GM18520 (cell line): Measurements from ENCODE around the gene PCID2.

Experiments used
- ATAC-seq: cut with Tn5 transposase; IDR thresholded peaks from one replicate; pipeline ENCODE4 v1.9.1; 2021; ENCODE audit not compliant: unreplicated experiment

The PCID2 gene

GRCh38 chr13:113129921-113130750 is 78.3 kb downstream of the PCID2 start:
- ATAC-seq: no peak

DNA sequence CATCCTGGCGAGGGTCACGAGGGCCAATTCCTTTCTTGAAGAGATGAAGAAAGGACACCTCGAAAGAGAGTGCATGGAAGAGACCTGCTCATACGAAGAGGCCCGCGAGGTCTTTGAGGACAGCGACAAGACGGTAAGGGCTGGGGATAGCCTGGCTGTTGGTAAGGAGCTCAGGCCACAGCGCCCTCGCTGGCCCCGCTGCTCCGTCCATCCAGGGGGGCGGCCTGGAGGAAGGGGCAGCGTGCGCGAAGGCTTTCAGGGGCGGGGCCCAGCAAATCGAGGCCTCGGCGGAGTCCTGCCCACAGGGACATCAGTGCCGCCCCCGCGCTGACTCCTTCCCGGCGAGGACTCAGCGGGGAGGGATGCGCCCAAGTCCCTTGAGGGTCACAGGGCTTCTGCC is 79.0 kb downstream of the PCID2 start:
- ATAC-seq: no peak
